ENCODE measurements around the gene RPGRIP1.

RPGRIP1 gene

GRCh38 chr14:21320913-21321312 lies 41.0 kb downstream of the RPGRIP1 start:
- no peak overlapping the region for H3K27ac ChIP-seq
- TF ChIP-seq, protein P1, sequence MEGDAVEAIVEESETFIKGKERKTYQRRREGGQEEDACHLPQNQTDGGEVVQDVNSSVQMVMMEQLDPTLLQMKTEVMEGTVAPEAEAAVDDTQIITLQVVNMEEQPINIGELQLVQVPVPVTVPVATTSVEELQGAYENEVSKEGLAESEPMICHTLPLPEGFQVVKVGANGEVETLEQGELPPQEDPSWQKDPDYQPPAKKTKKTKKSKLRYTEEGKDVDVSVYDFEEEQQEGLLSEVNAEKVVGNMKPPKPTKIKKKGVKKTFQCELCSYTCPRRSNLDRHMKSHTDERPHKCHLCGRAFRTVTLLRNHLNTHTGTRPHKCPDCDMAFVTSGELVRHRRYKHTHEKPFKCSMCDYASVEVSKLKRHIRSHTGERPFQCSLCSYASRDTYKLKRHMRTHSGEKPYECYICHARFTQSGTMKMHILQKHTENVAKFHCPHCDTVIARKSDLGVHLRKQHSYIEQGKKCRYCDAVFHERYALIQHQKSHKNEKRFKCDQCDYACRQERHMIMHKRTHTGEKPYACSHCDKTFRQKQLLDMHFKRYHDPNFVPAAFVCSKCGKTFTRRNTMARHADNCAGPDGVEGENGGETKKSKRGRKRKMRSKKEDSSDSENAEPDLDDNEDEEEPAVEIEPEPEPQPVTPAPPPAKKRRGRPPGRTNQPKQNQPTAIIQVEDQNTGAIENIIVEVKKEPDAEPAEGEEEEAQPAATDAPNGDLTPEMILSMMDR (IDR thresholded peaks at IDR 0.05): no peak
- no peak for TF ChIP-seq ZFX (IDR thresholded peaks at IDR 0.05; ENCODE audit: borderline replicate concordance)

DNA sequence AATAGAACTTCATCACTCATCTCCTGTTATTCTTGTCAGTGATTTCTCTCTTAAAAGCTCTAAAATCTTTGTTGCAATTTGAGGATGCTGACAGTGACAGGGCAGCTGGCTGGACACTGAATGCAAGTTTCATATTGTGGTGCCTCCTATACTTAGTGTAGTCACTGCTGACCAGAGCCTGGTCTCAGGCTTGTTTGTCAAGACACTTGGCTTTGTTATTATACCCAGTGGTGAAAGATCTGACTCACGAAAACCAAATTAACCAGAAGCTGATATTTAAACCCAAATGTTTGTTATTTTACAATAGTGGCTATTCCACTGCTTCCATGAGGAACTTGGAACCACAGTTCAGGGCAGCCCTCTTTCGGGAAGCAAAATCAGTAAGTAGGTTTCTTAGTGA lies 42.8 kb downstream of the RPGRIP1 start:
- TF ChIP-seq, protein P1 (IDR thresholded peaks at IDR 0.05): no peak
- no peak for TF ChIP-seq ZFX (IDR thresholded peaks at IDR 0.05; ENCODE audit: borderline replicate concordance)

DNA sequence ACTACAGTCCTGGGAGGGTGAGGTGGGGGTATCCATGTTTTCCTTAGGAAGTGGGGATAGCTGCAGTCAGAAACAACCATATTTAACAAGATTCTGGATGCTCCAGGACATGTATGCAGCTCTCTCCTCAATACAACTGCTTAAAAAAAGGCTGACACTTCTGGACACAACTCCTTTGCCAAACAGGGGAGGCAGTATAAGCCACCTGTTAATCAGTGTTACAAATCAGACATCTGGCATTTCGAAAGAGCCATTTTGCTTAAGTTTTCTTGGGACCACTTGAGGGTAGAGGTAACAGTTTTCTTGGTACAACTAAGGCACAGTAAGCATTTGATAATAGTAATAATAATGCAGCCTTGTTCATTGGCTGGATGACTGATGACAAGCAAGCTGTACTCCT lies 47.1 kb downstream of the RPGRIP1 start:
- H3K27ac ChIP-seq: no peak overlapping the region
- TF ChIP-seq, protein P1 (IDR thresholded peaks at IDR 0.05): no peak
- TF ChIP-seq ZFX (IDR thresholded peaks at IDR 0.05; ENCODE audit: borderline replicate concordance): no peak

More for the DNA sequence above, 42.8 kb downstream of the RPGRIP1 start:
- H3K27ac ChIP-seq: no peak overlapping the region
